H1 (cell line): ENCODE results near the gene FUT2. TPM values are rescaled to one million over a fixed set of nuclear protein-coding genes. Genes with fewer than 3 reads are reported as not detected.

ENCODE experiments used
- BACH1 ChIP-seq: IDR thresholded peaks from 2 replicates; pipeline ENCODE4 v1.6.1; 2012; ENCODE audit warnings: low read length, improper control_type of control experiment
- EP300 ChIP-seq, 2 experiments: IDR thresholded peaks; 1 replicate in 1 of 2; 2 replicates in 1 of 2; pipeline ENCODE4 v1.6.1; 2011 to 2012; ENCODE audit warnings: low read depth in 2 of 2, low read length in 2 of 2, mild to moderate bottlenecking in 2 of 2, borderline replicate concordance in 1 of 2, inconsistent platforms in 1 of 2, moderate library complexity in 1 of 2
- SUZ12 ChIP-seq: fragments of 200-600 bp; sonication (generic); IDR thresholded peaks from 2 replicates; pipeline ENCODE4 v1.6.1; 2012; ENCODE audit warnings: mild to moderate bottlenecking, inconsistent platforms, low read length, moderate library complexity, mixed read lengths
- TAF1 ChIP-seq: IDR thresholded peaks from 2 replicates; pipeline ENCODE4 v1.6.1; 2011; ENCODE audit warnings: mild to moderate bottlenecking, low read depth, low read length
- polyA plus RNA-seq, 7 experiments: library from polyadenylated mRNA; depleted of rRNA in 3 of 7; stranded (reverse) in 5 of 7; unstranded in 2 of 7; fragments of >200 nt in 5 of 7; fragments of 200-250 nt in 2 of 7; gene quantifications; 1 replicate in 5 of 7; 2 replicates in 1 of 7; 4 replicates in 1 of 7; pipeline versions ENCODE4 v1.2.1 to v1.2.3, GENCODE V29; 2011 to 2013; ENCODE audit warnings: missing spikeins in 2 of 7, mixed read lengths in 2 of 7
- total RNA-seq: library from RNA; stranded (reverse); fragmentation: NEBNext Ultra II Directional; extraction: Animal tissue kit (Norgen Biotek cat#: 25700); gene quantifications from 2 replicates; pipeline ENCODE4 v1.2.1, GENCODE V29; 2021
- TF ChIP-seq, protein P1 (sequence below): fragments of 300-600 bp; sonication (generic); IDR thresholded peaks from 2 replicates; pipeline ENCODE4 v1.7.1; 2012; ENCODE audit warnings: low read length, moderate library complexity, mild to moderate bottlenecking, inconsistent platforms; ENCODE audit not compliant: insufficient replicate concordance
- TF ChIP-seq, protein P2 (sequence below): IDR thresholded peaks from 2 replicates; pipeline ENCODE4 v1.6.1; 2012; ENCODE audit warnings: inconsistent platforms

Gene FUT2
- total and polyA plus RNA-seq, 2 of the 8 experiments (the other 6 are each of a cell fraction or from before 2014, with no cell fraction given), result 5.0 to 5.6 TPM

DNA sequence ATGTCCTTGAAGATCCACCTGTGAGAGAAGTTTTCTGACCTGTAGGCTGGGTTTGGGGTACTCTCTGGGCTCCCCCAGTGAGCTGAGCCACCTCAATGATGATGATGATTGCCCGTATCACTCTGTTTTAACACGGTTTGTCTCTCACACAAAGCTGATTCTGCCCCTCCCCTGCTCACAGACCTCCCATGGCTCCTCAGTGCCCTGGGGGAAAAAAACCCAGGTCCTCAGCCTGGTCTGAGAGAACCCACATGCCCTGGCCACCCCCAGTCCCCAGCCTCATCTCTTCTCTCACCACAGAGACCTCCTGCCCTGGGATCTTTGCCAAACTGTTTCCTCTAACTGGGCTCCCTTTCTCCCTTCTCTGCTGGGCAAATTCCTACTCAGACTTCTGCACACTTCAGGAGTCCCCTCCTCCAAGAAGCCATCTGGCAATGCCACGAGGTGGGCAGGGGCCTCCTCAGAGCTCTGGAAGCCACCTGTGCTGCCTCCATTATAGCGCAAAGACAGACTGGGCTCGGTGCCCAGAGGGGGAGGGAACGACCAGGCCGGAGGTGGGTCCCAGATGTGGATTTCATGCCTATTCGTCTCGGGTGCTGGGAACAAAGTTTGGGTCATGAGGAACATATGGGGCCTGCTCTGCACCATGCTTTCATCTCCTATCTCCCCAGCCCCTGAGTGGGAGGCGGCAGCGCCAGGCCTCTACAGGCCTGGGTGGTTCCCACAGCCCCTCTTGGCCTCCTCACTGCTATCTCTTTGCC is 41.3 kb upstream of the FUT2 start (continued):
- TF ChIP-seq, protein P1, sequence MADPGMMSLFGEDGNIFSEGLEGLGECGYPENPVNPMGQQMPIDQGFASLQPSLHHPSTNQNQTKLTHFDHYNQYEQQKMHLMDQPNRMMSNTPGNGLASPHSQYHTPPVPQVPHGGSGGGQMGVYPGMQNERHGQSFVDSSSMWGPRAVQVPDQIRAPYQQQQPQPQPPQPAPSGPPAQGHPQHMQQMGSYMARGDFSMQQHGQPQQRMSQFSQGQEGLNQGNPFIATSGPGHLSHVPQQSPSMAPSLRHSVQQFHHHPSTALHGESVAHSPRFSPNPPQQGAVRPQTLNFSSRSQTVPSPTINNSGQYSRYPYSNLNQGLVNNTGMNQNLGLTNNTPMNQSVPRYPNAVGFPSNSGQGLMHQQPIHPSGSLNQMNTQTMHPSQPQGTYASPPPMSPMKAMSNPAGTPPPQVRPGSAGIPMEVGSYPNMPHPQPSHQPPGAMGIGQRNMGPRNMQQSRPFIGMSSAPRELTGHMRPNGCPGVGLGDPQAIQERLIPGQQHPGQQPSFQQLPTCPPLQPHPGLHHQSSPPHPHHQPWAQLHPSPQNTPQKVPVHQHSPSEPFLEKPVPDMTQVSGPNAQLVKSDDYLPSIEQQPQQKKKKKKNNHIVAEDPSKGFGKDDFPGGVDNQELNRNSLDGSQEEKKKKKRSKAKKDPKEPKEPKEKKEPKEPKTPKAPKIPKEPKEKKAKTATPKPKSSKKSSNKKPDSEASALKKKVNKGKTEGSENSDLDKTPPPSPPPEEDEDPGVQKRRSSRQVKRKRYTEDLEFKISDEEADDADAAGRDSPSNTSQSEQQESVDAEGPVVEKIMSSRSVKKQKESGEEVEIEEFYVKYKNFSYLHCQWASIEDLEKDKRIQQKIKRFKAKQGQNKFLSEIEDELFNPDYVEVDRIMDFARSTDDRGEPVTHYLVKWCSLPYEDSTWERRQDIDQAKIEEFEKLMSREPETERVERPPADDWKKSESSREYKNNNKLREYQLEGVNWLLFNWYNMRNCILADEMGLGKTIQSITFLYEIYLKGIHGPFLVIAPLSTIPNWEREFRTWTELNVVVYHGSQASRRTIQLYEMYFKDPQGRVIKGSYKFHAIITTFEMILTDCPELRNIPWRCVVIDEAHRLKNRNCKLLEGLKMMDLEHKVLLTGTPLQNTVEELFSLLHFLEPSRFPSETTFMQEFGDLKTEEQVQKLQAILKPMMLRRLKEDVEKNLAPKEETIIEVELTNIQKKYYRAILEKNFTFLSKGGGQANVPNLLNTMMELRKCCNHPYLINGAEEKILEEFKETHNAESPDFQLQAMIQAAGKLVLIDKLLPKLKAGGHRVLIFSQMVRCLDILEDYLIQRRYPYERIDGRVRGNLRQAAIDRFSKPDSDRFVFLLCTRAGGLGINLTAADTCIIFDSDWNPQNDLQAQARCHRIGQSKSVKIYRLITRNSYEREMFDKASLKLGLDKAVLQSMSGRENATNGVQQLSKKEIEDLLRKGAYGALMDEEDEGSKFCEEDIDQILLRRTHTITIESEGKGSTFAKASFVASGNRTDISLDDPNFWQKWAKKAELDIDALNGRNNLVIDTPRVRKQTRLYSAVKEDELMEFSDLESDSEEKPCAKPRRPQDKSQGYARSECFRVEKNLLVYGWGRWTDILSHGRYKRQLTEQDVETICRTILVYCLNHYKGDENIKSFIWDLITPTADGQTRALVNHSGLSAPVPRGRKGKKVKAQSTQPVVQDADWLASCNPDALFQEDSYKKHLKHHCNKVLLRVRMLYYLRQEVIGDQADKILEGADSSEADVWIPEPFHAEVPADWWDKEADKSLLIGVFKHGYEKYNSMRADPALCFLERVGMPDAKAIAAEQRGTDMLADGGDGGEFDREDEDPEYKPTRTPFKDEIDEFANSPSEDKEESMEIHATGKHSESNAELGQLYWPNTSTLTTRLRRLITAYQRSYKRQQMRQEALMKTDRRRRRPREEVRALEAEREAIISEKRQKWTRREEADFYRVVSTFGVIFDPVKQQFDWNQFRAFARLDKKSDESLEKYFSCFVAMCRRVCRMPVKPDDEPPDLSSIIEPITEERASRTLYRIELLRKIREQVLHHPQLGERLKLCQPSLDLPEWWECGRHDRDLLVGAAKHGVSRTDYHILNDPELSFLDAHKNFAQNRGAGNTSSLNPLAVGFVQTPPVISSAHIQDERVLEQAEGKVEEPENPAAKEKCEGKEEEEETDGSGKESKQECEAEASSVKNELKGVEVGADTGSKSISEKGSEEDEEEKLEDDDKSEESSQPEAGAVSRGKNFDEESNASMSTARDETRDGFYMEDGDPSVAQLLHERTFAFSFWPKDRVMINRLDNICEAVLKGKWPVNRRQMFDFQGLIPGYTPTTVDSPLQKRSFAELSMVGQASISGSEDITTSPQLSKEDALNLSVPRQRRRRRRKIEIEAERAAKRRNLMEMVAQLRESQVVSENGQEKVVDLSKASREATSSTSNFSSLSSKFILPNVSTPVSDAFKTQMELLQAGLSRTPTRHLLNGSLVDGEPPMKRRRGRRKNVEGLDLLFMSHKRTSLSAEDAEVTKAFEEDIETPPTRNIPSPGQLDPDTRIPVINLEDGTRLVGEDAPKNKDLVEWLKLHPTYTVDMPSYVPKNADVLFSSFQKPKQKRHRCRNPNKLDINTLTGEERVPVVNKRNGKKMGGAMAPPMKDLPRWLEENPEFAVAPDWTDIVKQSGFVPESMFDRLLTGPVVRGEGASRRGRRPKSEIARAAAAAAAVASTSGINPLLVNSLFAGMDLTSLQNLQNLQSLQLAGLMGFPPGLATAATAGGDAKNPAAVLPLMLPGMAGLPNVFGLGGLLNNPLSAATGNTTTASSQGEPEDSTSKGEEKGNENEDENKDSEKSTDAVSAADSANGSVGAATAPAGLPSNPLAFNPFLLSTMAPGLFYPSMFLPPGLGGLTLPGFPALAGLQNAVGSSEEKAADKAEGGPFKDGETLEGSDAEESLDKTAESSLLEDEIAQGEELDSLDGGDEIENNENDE, result no peak
- no peak for TF ChIP-seq EP300 (IDR thresholded peaks at IDR 0.05; ENCODE audit: borderline replicate concordance in 1 of 2, low read depth in 2 of 2, low read length in 2 of 2)
- TF ChIP-seq TAF1, result no peak
- no peak for TF ChIP-seq BACH1
- TF ChIP-seq, protein P2, sequence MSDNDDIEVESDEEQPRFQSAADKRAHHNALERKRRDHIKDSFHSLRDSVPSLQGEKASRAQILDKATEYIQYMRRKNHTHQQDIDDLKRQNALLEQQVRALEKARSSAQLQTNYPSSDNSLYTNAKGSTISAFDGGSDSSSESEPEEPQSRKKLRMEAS, result no peak
- TF ChIP-seq SUZ12, result no peak
